Activated naive CD4-positive, alpha-beta T cell treated with anti-CD3 and anti-CD28 coated beads, Interleukin-2, amount 10 ng/mL, durations not matched to agents 7 days and 5 days (primary cell): ENCODE results near the gene SLC7A8.

ENCODE experiments used
- CTCF ChIA-PET: fragments of 350-600 bp; sonication (Branson Sonifier 250); formaldehyde crosslinking; loops from one replicate; lab custom pipeline; 2021; ENCODE audit warnings: antibody characterized with exemption; lab: Charles Lee
- DNase-seq: peaks from one replicate; pipeline ENCODE4 v3.0.0-alpha.2; 2020
- H3K27ac Mint-ChIP-seq: one replicate; pipeline ENCODE4 v1.8.0; 2021; ENCODE audit warnings: mild to moderate bottlenecking, moderate library complexity, mixed read lengths
- H3K27me3 Mint-ChIP-seq: one replicate; pipeline ENCODE4 v1.8.0; 2021; ENCODE audit warnings: mild to moderate bottlenecking, mixed read lengths
- H3K36me3 Mint-ChIP-seq: one replicate; pipeline ENCODE4 v1.8.0; 2021; ENCODE audit warnings: mixed read lengths
- H3K4me1 Mint-ChIP-seq: one replicate; pipeline ENCODE4 v1.8.0; 2021; ENCODE audit warnings: mixed read lengths
- H3K4me3 Mint-ChIP-seq: one replicate; pipeline ENCODE4 v1.8.0; 2021; ENCODE audit warnings: mild to moderate bottlenecking, moderate library complexity, mixed read lengths
- H3K9me3 Mint-ChIP-seq: one replicate; pipeline ENCODE4 v1.8.0; 2021; ENCODE audit warnings: mixed read lengths

SLC7A8 gene

GRCh38 chr14:23127861-23128260, 55.6 kb downstream of the SLC7A8 start:
- no peak for DNase-seq
- Mint-ChIP-seq H3K27me3 (peaks cover 24% of the 10 kb centered on the region), H3K36me3 (no peaks in the 10 kb centered on the region), H3K4me1 (peaks cover 9% of the 10 kb centered on the region), H3K4me3 (no peak overlapping the region), H3K9me3 (no peaks in the 10 kb centered on the region), H3K27ac (no peak overlapping the region)
- CTCF ChIA-PET: interaction anchor here (10.4 kb wide), 1 partner anchor 58 kb away, joined by 264 read pairs; the partner anchor contains the start of gene SLC7A8

- Mint-ChIP-seq H3K36me3 (no peaks in the 10 kb centered on the region), H3K27me3 (peaks cover 29% of the 10 kb centered on the region), H3K27ac (peak overlapping the region; percentile 55), H3K4me3 (no peak overlapping the region), H3K4me1 (peaks cover 9% of the 10 kb centered on the region), H3K9me3 (no peaks in the 10 kb centered on the region)
- CTCF ChIA-PET: interaction anchor here (10.4 kb wide), 1 partner anchor 59 kb away, joined by 264 read pairs; the partner anchor contains the start of gene SLC7A8
- no peak for DNase-seq
Measured at GRCh38 chr14:23126548-23127278, 56.7 kb downstream of the SLC7A8 start.

- CTCF ChIA-PET: interaction anchor here (10.4 kb wide), 1 partner anchor 60 kb away, joined by 264 read pairs; the partner anchor contains the start of gene SLC7A8
- H3K27ac Mint-ChIP-seq: no peak overlapping the region
Measured at GRCh38 chr14:23125933-23126524, 57.4 kb downstream of the SLC7A8 start.

GRCh38 chr14:23125011-23125410, 58.4 kb downstream of the SLC7A8 start:
- Mint-ChIP-seq H3K36me3 (no peaks in the 10 kb centered on the region), H3K27ac (no peak overlapping the region), H3K4me1 (peaks cover 25% of the 10 kb centered on the region), H3K27me3 (peaks cover 25% of the 10 kb centered on the region), H3K4me3 (no peak overlapping the region), H3K9me3 (no peaks in the 10 kb centered on the region)
- no peak for DNase-seq
- CTCF ChIA-PET: interaction anchor here (1.3 to 10.4 kb wide), 2 partner anchors 61 to 110 kb away, joined by 3 to 264 read pairs; partner anchors contain the start of gene SLC7A8

More at GRCh38 chr14:23125933-23126524, 57.4 kb downstream of the SLC7A8 start:
- Mint-ChIP-seq H3K27me3 (peaks cover 27% of the 10 kb centered on the region), H3K9me3 (no peaks in the 10 kb centered on the region), H3K4me3 (no peak overlapping the region), H3K36me3 (no peaks in the 10 kb centered on the region), H3K4me1 (peaks cover 15% of the 10 kb centered on the region)
- DNase-seq: no peak

- no peaks in the 10 kb centered on the region for H3K36me3 Mint-ChIP-seq
- peaks cover 25% of the 10 kb centered on the region for H3K27me3 Mint-ChIP-seq
- CTCF ChIA-PET: interaction anchor here (0.8 to 10.4 kb wide), 4 partner anchors 47 to 176 kb away, joined by 3 to 264 read pairs (median 3); partner anchors contain the start of gene SLC7A8
- no peak overlapping the region for H3K27ac Mint-ChIP-seq
- peaks cover 31% of the 10 kb centered on the region for H3K4me1 Mint-ChIP-seq
- H3K9me3 Mint-ChIP-seq: no peaks in the 10 kb centered on the region
- H3K4me3 Mint-ChIP-seq: no peak overlapping the region
- DNase-seq: no peak
Measured at GRCh38 chr14:23124337-23124954, 59.0 kb downstream of the SLC7A8 start.

- Mint-ChIP-seq H3K27ac (no peak overlapping the region), H3K27me3 (peaks cover 25% of the 10 kb centered on the region)
Measured at GRCh38 chr14:23123419-23123818, 60.0 kb downstream of the SLC7A8 start.

GRCh38 chr14:23122086-23122485, 61.4 kb downstream of the SLC7A8 start:
- Mint-ChIP-seq H3K27me3 (peaks cover 25% of the 10 kb centered on the region), H3K36me3 (no peaks in the 10 kb centered on the region), H3K27ac (no peak overlapping the region), H3K9me3 (no peaks in the 10 kb centered on the region), H3K4me3 (no peak overlapping the region), H3K4me1 (peaks cover 36% of the 10 kb centered on the region)
- CTCF ChIA-PET: interaction anchor here (0.7 to 10.4 kb wide), 11 partner anchors 8 to 258 kb away, joined by 3 to 264 read pairs (median 15); partner anchors contain the start of genes ACIN1, C14orf119 and SLC7A8
- no peak for DNase-seq

More at GRCh38 chr14:23123419-23123818, 60.0 kb downstream of the SLC7A8 start:
- Mint-ChIP-seq H3K4me3 (no peak overlapping the region), H3K9me3 (no peaks in the 10 kb centered on the region), H3K4me1 (peaks cover 38% of the 10 kb centered on the region), H3K36me3 (no peaks in the 10 kb centered on the region)
- DNase-seq: no peak
- CTCF ChIA-PET: interaction anchor here (1.3 to 10.4 kb wide), 2 partner anchors 62 to 177 kb away, joined by 3 to 264 read pairs; partner anchors contain the start of gene SLC7A8

GRCh38 chr14:23121361-23121771, 62.1 kb downstream of the SLC7A8 start:
- CTCF ChIA-PET: interaction anchor here (0.6 to 10.4 kb wide), 28 partner anchors 9 to 397 kb away, joined by 3 to 264 read pairs (median 5); partner anchors contain the start of genes ACIN1, C14orf119, HOMEZ and SLC7A8
- Mint-ChIP-seq H3K4me3 (no peak overlapping the region), H3K9me3 (no peaks in the 10 kb centered on the region), H3K4me1 (peaks cover 37% of the 10 kb centered on the region), H3K27me3 (peaks cover 28% of the 10 kb centered on the region), H3K36me3 (no peaks in the 10 kb centered on the region), H3K27ac (peak overlapping the region; percentile 98)
- DNase-seq: no peak

- H3K4me1 Mint-ChIP-seq: peaks cover 37% of the 10 kb centered on the region
- DNase-seq: peak; percentile 89
- H3K4me3 Mint-ChIP-seq: peak overlapping the region; percentile 38
Measured at GRCh38 chr14:23120541-23121251, 62.8 kb downstream of the SLC7A8 start.

GRCh38 chr14:23119363-23120327, 63.8 kb downstream of the SLC7A8 start:
- H3K9me3 Mint-ChIP-seq: no peaks in the 10 kb centered on the region
- peak overlapping the region; percentile 98 for H3K27ac Mint-ChIP-seq
- H3K4me1 Mint-ChIP-seq: peaks cover 42% of the 10 kb centered on the region
- peaks cover 29% of the 10 kb centered on the region for H3K27me3 Mint-ChIP-seq
- H3K4me3 Mint-ChIP-seq: peak overlapping the region; percentile 48
- DNase-seq: peak; percentile 66
- H3K36me3 Mint-ChIP-seq: no peaks in the 10 kb centered on the region
- CTCF ChIA-PET: interaction anchor here (0.5 to 10.4 kb wide), 19 partner anchors 9 to 961 kb away, joined by 3 to 264 read pairs (median 9); partner anchors contain the start of genes ACIN1, C14orf119 and SLC7A8

More at GRCh38 chr14:23120541-23121251, 62.8 kb downstream of the SLC7A8 start:
- no peaks in the 10 kb centered on the region for H3K36me3 Mint-ChIP-seq
- no peaks in the 10 kb centered on the region for H3K9me3 Mint-ChIP-seq
- peaks cover 22% of the 10 kb centered on the region for H3K27me3 Mint-ChIP-seq
- CTCF ChIA-PET: interaction anchor here (0.5 to 10.4 kb wide), 45 partner anchors 9 to 960 kb away, joined by 3 to 264 read pairs (median 4); partner anchors contain the start of genes ACIN1, C14orf119, HOMEZ and SLC7A8
- peak overlapping the region; percentile 98 for H3K27ac Mint-ChIP-seq

- peaks cover 46% of the 10 kb centered on the region for H3K4me1 Mint-ChIP-seq
- DNase-seq: no peak
- no peaks in the 10 kb centered on the region for H3K36me3 Mint-ChIP-seq
- H3K9me3 Mint-ChIP-seq: no peaks in the 10 kb centered on the region
- CTCF ChIA-PET: interaction anchor here (0.5 to 10.4 kb wide), 5 partner anchors 21 to 202 kb away, joined by 3 to 264 read pairs (median 5); partner anchors contain the start of genes PABPN1 and SLC7A8
- peak within 1 kb of the TSS; percentile 48 for H3K4me3 Mint-ChIP-seq
- peaks cover 38% of the 10 kb centered on the region for H3K27me3 Mint-ChIP-seq
- peak within 1 kb of the TSS; percentile 98 for H3K27ac Mint-ChIP-seq
Measured at GRCh38 chr14:23118506-23119362, 64.7 kb downstream of the SLC7A8 start, which contains the start of gene CEBPE. TSS of gene CEBPE (minus strand) at chr14:23119255. CDS start at chr14:23119091, 164 bp downstream.
